Lower leg skin (tissue), 3 donors: Measurements from ENCODE around the gene SLC5A10.
"Not testable (repeated sequence)": the region's sequence is repeated elsewhere in the genome, so short reads cannot be mapped to it uniquely, and the experiment has no call there.

Experiments
- CTCF ChIP-seq, 3 donors: fragments of 450-650 bp; IDR thresholded peaks; one replicate each; pipeline ENCODE4 v1.5.1; 2016; ENCODE audit warnings: antibody characterized with exemption in 3 of 3, mild to moderate bottlenecking in 3 of 3, moderate library complexity in 2 of 3
- POLR2A ChIP-seq, 2 donors: fragments of 450-650 bp; IDR thresholded peaks; one replicate each; pipeline ENCODE4 v1.6.1; 2016 to 2017; ENCODE audit warnings: antibody characterized with exemption in 2 of 2, mild to moderate bottlenecking in 1 of 2, moderate library complexity in 1 of 2

GRCh38 chr17:19043032-19043431 is 91.1 kb downstream of the SLC5A10 start:
- not testable (repeated sequence) for TF ChIP-seq POLR2A, CTCF (IDR thresholded peaks at IDR 0.05)
